HG03442 (cell line): ENCODE results near the gene PVALEF.

Experiments
- ATAC-seq: cut with Tn5 transposase; IDR thresholded peaks from one replicate; pipeline ENCODE4 v1.9.1; 2021; ENCODE audit warnings: mild to moderate bottlenecking, moderate library complexity; ENCODE audit not compliant: unreplicated experiment

Gene PVALEF

DNA sequence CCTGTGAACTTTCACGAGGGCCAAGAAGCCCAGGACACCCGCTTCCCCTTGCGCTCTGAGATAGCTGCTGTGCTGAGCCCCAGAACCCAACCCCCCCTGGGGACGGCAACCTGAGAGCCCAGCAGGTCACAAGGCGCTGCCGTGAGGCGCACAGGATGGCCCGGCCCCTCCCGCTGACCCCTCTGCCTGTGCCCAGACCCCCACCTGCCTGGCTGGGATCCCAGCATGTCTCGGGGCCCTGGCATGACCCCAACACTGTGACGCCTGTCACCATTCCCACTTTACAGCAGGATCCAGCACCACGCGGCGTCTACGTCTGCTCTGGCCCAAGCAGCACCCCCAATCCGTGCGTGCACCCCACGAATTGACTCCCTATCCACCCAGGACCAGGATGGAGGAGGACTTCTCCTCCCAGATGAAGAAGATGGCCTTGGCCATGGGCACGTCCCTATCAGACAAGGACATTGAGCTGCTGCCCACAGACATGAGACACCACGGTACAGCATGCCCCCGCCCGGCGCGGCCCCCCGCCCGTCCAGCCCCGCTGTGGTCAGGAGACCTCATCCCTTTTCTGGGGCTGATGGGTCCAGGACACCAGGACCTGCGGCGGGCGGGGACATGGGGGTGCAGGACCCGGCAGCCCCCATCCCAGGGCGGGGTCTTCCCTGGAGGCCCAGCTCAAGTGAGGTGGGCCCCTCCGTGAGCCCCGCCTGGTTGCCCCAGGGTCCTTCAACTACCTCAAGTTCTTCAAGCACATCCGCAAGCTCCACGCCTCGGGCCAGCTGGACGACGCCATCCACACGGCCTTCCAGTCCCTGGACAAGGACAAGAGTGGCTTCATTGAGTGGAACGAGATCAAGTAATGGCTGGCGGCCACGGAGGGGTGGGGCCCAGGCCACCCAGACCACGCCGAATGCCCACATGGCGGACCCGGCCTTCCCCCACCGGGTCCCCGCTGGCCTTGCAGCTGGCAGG lies 15.8 kb downstream of the PVALEF start:
- ATAC-seq = no peak

DNA sequence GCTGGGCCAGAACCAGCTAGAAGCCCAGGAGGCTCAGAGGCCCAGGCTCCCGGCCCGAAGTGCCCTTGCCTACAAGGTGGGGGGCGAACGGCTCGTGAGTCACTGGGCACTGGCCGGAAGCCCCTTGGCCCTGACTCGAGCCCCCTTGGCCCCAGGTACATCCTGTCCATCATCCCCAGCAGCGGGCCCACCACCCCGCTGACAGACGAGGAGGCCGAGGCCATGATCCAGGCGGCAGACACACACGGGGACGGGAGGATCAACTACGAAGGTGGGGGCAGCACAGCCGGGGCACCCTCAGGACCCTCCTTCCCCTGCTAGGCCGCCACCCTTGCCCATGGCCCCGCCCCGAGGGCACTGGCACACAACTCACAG lies 16.5 kb downstream of the PVALEF start:
- no peak for ATAC-seq

DNA sequence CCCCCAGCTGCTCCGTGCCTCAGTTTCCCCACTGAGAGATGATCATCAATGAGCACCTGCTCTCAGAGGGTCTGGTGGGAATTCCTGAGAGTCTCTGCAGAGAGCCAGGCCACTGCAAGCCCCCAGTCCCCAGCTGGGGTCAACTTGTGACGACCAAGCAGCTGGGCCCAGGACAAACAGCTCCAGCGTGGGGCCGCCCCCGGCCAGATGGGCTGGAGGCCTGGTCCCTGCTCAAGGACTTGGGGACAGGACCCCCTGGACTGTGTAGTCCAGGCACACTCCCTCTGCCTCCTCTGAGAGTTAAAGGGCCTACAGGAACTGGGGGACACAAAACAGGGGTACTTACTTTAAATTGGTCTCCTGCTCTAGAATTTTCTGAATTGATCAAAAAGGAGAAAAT lies 17.3 kb downstream of the PVALEF start:
- no peak for ATAC-seq

DNA sequence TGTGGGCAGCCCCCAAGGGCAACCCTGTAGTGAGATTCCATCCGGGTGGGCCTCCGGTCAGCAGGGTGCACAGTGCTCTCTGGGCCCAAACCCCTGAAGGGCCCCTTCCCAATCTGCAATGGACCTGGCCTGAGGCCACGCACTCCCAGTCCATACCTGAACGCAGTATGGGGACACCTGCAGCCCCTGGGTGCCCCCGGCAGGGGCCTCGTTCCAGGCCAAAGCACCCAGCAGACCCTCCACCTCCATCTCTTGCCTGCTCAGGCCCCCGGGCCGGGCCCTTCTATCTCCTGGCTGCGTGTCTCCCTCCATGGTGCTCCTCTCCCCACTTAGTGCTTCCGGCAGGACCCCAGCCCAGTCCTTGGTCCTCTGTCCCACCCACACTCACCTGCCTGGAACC lies 18.0 kb downstream of the PVALEF start:
- no peak for ATAC-seq

DNA sequence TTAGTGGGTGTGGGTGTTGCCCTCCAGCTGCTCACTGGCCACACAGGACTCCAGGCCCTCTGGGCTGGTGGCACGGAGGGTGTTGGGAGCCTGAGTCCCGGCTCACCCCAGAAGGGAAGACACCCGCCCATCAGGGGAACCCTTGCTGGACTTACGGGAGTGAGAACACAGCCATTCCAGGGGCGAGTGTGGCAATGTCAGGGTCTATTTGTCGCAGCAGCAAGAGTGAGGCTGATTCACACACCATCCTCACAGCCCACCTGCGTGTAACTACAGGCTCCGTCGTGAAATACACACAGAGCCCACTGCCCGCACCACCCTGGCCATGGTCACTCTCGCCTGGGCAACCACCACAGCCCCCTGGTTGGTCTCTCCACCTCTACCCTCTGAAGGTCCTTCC lies 18.5 kb downstream of the PVALEF start:
- no peak for ATAC-seq

DNA sequence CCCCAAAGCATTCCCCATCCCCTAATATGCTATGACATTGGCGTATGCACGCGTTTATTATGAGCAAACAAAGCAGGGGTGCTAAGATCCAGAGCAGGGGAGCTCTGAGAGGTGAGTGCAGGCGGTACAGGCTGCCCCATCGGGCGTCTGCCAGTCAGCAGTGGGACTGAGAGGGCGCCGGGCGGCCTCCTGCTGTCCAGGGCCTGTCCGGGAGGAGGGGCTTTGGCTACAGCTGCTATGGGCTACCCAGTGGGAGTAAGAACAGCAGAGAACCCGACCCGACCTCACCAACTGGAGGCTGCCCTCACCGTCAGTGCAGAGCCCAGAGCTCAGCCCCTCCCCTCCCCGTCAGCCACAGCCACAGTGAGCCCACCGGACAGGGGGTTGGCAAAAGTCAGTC lies 19.2 kb downstream of the PVALEF start:
- ATAC-seq = no peak

DNA sequence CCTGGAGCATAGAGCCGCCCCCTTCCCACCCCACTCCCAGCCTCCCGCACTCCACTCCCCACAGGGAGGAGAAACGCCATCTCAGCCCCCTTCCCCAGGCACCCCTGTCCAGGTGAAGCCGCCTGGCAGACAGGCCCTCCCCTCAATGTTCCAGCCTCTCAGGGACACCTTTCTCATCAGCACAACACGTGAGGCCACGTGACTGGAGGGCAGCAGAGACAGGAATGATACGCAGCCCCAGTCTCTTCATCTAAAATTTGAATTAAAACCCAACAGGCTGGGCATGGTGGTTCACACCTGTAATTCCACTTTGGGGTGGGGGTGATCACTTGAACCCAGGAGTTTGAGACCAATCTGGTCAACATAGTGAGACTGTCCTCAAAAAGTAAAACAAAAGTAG lies 20.9 kb downstream of the PVALEF start:
- no peak for ATAC-seq

DNA sequence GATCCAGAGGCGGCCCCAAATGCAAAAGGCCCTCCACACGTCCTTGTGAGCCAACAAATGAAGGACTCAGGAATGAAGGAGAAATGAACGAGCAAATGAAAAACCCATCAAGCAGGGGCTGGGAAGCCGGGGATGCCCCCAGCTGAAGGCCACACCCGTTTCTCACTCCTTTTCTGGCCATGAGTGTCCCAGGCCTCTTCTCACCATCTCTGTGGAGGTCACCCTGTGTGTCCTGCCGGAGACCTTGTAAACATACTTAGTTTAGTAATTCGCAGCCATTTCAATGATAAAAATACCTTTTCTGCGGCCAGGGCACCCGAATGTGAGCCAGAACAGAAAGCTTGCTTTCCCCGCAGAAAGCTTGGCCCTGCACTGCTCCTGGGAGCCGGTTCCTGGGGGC lies 21.8 kb downstream of the PVALEF start:
- ATAC-seq = no peak

DNA sequence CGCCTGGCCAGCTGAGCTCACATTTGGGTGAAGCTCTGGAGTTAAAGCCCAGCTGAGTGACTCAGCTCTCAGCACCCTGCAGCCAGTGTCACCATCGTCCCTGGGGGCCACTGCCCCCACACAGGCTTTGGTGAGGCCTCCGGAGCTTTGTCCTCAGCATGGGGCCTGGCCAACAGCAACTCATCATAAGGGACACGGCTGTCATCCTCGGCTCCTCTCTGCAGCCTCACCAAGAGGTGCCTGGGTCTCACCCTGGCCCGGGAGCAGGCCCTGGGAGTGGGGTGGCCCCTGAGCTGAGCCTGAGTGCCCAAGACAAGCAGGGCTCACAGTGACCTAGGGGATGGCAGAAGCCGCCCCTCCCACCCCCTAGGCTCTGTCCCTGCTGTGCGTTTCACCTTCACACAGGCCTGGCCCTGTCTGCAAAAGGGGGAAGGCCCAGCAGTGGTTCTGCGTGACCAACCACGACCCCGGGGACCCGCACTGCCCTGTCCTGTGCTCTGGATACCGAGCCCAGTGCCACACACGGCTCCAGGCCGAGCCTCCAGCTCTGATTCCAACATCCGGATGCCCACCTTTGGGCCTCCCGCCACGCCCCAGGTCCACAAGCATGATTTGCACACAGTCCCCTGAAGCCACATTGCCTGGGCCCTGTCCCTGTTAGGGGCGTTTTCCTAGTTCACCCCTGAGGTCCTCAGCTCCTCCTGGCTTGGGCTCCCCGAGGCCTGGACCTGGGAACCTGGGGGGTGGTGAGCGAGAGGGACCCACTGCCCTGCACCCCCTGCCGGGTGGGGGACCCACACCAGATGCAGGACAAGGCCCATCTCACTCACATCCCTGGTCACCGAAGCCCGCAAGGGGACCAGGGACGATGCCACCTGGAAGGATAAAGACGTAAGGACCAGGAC lies 22.5 kb downstream of the PVALEF start:
- ATAC-seq = no peak

DNA sequence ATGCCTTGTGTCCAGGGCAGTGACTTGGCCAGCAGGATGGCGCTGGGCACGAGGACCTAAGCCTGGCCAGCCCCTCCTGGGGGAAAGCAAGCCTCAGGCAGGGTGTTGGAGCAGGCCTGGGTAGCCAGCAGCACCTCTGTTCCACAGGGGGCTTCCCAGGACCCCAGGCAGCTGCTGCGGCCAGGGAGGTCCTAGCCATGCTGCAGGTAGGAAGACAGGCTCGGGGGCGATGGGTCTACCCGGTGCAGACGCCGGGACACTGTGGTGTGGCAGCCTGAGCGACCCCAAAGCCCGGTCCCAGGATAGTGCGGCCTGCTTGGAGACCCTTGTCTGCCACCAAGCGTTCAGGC lies 23.2 kb downstream of the PVALEF start:
- ATAC-seq = no peak

DNA sequence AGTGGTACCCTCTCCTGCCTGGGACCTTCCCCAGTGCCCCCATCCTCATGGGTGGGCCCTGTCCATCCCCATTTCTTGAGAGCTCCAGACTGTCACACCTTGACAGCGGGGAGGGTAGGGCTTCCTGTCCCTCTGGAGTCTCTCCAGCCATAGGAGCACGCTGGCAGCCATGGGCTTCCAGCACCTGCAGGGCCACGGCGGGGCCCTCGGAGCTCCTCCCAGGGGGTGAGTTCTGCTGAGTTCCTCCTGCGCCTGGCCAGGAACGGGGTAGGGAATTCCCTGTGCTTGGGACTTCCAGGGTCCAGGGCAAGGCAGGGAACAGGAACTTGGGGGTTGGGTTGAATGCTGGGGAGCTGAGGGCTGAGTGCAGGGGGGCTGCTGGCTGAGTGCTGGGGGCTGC lies 23.7 kb downstream of the PVALEF start:
- no peak for ATAC-seq

DNA sequence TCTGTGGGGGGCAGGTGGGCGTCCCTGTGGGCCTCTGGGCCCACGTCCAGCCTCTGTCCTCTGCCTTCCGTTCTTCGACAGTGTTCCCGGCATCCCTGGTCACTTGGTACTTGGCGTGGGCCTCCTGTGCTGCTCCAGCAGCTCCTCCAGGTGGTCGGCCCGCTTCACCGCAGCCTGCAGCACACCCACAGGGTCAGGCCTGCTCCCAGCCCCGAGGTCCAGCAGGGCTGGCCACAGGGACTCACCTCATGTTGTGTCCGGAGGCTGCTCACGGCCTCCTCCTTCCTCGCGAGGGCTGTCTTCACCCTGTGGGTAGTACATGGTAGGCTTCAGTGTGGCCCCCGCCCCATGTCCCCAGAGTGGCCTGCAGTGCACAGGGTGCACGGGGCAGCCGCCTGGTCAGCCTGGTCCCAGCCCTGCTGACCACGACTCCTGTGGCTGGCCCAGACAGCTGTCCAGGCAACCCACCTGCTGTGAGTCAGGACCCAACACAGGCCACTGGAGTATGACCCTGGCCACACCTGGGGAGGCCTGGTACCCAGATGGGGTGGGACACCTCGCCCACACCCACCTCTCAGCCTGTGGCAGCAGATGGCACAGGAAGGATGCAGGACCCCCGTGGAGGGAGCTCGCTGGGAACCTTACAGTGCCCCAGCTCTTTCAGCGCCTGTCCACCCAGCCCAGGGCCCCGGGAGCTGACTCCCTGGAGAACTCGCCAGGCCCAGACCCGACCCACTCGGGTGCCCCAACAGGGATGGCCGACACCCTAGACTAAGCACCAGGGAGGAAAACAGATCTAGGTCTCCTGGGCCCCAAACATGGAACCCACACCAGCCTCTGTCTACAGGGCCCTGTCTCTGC lies 24.6 kb downstream of the PVALEF start:
- ATAC-seq = no peak

DNA sequence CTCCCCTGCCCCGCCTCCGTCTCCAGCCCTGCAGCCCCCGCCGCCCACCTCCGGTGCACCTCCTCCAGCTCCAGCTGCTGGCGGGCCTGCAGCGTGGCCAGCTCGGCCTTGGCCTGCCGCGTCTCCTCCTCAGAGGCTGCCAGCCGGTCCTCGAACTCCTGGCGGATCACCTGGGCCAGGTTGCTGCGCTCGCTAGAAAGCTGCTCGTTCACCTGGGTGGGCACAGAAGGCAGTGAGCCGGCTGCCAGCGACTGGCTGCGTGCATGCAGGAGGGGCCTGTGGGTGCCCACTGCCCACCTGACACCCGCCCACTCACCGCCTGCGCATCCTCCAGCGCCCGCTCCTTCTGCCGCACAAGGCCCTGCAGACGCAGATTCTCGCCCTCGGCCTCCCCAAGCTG lies 25.3 kb downstream of the PVALEF start:
- ATAC-seq = no peak

DNA sequence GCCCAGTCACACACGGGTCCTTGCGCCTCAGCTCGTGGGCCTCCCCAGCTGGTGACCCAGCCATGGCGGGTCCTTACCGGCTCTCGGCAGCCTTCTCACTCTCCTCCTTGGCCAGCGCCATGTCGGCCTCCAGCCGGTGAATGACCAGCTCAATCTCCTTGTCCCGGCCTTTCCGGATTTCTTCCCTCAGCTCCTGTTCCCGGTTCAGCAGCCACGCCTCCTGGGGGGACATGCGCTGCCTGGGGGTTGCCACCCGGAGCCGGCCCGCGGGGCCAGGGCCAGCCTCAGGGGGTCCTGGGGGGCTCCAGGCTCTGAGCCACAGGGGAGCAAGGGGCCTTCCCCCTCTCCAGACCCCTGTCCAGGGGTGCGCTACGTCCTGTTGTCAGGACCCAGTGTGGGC lies 25.8 kb downstream of the PVALEF start:
- ATAC-seq = no peak

DNA sequence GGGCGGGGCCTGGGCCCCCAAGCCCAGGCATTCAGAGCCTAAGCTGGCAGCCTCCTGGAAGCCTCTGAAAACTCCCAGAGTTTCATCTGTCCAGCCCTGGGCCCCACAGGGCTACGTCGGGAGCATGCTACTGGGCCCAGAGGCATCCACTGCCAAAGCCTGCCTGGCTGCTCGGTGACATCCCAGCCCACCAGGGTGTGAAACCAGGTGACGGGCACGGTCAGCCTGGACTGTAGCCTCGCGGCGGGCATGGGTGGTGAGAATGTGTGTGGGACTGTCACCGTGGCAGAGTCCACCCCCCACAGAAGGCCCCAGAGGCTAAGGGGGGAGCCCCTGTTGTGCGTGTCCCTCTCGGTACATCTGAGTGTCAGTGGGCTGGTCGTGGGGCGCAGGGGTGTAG lies 26.3 kb downstream of the PVALEF start:
- ATAC-seq = no peak

DNA sequence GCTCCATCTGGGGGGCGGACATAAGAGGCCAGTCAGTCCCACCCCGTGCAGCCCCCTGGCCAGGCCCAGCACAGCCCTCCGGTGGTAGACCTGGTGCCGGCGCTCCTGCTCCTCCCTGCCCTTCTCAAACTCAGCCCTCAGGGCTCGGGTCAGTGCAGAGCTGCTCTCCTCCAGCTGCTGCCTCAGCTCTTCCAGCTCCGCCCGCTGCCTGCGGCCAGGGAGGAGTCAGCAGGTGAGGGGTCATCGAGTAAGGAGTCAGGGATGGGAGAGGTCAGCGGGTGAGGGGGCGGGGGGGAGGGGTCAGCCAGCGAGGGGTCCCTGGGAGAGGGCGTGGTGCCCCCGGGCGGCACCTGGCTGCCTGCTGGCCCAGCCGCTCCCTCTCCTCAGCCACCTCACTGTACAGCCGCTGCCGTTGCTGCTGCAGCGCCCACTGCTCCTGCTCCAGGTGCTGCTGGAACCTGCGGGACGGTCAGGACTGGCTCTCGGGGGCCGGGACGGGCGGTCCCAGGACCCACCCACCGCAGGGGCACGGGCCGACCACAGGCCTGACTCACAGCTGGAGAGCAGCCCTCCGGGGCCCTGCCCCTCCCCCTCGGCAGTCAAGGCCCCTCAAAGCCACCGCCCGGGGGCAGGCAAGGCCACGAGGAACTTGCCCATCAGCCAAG lies 27.2 kb downstream of the PVALEF start:
- ATAC-seq = no peak

DNA sequence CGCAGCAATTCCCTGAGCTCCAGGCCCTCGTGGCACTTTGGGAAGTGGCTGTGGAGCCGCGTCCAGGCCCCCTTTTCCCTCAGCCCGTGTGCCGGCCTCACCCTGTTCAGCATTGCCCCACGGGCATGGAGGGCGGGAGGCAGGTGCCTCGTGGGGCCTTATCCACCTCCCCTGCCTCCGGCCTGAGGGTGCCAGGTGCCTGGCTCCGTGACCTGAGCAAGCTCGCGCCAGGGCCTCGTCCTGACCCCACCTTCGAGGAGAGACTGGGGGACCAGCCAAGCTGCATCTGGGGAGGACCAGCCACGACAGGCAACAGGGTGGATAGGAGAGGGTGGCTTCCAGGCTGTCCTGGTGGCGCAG lies 27.7 kb downstream of the PVALEF start:
- no peak for ATAC-seq

DNA sequence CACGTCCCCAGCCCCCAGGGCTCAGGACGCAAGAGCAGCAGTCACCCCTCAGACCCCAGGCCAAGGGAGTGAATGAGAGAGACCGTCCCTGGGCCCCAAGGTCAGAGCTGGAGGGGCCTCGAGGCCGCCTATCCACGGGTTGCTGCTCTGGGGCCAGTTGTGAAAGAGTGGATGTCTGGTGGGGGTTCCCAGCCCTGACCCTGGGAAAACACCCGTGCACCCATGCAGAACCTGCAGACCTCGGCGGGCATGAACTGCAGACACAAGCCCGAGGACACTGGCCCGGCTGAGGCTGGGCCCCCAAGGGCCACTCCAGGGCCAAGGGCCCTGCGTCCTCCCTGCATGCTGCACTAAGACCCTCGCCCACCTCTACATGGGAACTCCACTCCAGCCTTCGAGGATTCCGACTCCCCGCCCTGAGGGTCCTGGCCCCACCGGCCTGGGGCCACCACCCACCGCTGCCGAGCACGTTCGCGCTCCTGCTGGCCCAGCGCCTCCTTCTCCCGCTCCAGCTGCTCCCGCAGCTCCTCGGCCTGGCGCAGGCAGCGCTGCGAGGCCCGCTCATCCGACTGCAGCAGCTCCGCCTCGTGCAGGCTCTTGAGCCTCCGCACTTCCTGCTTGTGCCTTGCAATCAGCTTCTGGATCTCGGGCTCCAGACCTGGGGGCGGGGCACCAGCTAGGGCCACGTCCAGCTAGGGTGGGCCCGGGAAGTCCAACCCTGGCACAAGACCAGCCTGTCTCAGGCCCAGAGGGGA lies 28.3 kb downstream of the PVALEF start:
- no peak for ATAC-seq

DNA sequence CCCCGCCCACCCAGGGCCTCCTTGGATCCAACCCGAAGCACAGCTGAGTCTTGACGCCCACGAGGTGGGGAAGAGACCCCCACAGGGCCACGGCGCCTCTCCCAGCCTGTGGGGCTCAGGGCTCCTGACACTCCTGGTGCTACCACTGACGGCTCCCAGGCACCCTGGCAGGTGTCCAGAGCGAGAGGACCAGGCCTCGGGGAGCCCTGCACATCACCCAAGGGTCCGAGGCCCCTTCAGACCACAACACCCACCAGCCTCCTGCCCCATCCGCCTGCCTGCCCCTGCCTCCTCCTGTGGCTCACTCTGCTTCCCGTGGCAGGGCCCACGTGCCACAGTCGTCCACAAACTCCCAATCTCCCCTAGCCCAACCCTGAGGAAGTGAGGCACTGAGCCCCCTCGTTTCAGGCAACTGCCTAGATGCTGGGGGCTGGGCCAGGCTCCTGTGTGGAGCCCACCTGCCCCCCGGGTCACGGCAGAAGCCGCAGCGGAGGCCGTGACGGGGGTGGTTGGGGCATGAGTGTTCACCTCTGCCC lies 29.0 kb downstream of the PVALEF start:
- ATAC-seq = no peak
